CD4-positive, alpha-beta T cell treated with Interleukin-2 at 100 ng/mL for 4 hours (primary cell): ENCODE measurements around the gene KCNG3.
"Not testable (repeated sequence)": the region's sequence is repeated elsewhere in the genome, so short reads cannot be mapped to it uniquely, and the experiment has no call there.

Experiments
- DNase-seq: peaks from one replicate; pipeline ENCODE4 v3.0.0-alpha.2; 2020; ENCODE audit warnings: low spot score

KCNG3 gene

DNA sequence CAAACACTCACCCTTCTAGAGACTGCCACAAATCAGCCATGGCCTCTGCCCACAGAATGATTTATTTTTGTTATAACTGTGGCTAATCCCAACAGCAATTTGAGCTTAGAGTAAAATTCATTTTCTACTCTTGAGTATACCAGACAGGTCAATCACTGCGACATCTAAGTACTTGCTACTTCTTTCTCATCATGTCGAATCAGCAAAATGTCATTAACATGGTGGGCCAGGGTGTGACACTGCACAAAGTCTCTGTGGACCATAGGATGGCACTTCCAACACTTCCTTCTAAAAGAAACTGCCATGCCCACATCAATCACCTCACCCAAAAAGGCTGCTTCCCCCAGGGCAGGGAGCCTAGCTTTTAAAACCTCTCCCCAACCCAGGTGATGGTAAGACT, 64.4 kb downstream of the KCNG3 start:
- no peak for DNase-seq

- no peak for DNase-seq
Measured at GRCh38 chr2:42425697-42426096, 68.1 kb downstream of the KCNG3 start.

DNA sequence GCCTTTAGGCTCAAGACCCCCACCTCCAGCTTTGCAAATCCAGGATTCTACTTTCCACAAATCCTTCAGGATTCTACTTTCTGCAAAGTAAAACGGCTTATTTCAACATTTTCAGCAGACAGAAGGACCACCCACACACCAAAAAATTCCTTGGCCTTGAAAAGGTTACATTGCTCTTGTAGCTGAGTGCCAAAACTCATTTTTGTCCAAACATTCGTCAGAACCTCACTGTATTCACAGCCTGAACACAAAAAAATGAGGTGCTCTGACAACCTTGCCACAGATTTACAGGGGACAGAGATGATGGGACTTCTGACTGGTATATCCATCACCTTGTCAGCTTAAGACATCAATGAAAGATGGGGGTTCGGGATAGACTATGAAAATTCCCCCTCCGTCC, 69.7 kb downstream of the KCNG3 start:
- no peak for DNase-seq

GRCh38 chr2:42421601-42422239, 72.1 kb downstream of the KCNG3 start:
- DNase-seq = no peak

GRCh38 chr2:42421157-42421485, 72.7 kb downstream of the KCNG3 start:
- no peak for DNase-seq

GRCh38 chr2:42414648-42415047, 79.1 kb downstream of the KCNG3 start:
- no peak for DNase-seq

DNA sequence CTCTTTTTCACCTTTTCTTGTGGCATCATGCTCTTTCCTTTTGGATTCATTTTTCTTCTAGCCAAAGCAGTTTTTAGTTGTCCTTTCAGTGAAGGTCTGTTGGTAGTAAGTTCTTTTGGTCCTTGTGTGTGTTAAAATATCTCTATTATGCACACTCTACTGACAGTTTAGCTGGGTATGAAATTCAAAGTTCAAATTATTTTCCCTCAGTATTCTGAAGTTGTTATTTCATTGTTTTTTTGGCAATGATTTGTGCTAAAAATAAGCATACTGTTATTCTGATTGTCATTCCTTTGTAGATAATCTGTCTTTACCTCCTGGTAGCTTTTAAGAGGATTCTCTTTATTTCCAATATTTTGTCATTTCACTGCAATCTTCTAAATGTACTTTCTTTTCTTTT, 79.6 kb downstream of the KCNG3 start:
- no peak for DNase-seq

DNA sequence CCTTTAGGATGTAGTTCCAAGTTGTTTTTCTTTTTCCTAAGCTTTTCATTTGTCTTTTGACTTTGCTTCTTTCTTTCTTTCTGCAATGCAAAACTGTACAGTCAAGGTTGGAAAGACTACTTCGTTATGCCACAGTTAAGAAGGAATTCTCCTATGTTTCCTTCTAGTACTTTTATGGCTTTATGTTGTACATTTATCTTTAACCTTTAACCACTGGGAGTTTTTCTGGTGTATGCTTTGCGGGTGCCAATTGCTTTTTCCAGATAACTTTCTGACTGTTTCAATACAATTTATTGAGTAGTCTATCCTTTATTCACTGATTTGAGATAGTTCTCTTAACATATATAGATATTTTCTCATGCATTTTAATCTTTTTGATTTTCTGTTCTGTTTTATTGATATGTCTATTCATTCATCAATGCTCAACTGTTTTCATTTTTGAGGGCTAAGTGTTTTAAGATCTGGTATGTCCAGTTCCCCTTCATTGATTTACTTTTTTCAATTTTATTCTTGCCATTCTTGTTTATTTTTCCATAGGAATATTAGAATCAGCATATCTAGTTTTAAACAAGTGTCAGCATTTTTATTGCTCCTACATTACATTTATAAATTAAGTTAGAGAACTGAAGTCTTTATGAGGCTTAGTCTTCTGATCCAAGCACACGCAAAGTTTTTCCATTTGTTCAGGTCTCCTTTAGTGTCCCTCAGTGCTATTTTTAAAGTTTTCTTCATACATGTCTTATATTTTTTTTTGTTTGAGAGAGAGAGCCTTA, 82.9 kb downstream of the KCNG3 start:
- no peak for DNase-seq

GRCh38 chr2:42408009-42408408, 85.8 kb downstream of the KCNG3 start:
- no peak for DNase-seq

GRCh38 chr2:42407476-42407875, 86.3 kb downstream of the KCNG3 start:
- no peak for DNase-seq

DNA sequence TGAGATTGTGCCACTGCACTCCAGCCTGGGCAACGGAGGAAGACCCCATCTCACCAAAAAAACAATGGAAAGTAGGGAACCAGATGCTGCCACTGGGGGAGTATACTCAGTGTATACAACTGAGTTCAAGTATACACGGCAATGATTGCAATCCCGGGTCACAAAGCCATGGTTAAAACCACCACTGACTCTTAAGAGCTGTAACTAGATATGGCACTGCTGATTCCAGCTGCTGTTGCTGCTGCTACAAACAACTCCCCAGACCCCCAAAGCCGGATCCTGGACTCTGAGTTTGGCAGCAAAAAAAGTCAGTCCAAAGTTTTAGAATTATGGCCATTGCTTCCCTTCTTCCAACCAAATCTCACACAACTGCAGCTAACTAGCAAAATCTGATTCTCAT, 89.1 kb downstream of the KCNG3 start:
- no peak for DNase-seq

- DNase-seq = no peak
Measured at GRCh38 chr2:42401773-42402172, 92.0 kb downstream of the KCNG3 start.

- not testable (repeated sequence) for DNase-seq
Measured at GRCh38 chr2:42398052-42398451, 95.7 kb downstream of the KCNG3 start.

DNA sequence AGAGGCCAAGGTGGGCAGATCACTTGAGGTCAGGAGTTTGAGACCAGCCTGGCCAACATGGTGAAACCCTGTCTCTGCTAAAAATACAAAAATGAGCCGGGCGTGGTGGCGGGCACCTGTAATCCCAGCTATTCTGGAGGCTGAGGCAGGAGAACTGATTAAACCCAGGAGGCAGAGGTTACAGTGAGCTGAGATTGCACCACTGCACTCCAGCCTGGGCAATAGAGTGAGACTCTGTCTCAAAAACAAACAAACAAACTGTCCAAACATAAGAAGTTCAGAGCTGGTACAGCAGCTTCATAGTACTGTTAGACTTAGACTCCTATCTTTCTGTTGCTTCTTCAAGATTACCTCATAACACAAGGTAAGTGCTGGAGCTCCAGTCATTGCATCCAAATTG, 100.5 kb downstream of the KCNG3 start:
- not testable (repeated sequence) for DNase-seq

GRCh38 chr2:42392191-42392590, 101.6 kb downstream of the KCNG3 start:
- no peak for DNase-seq
